ENCODE measurements around the gene MAP6D1. TPM values are rescaled to one million over a fixed set of nuclear protein-coding genes. Genes with fewer than 3 reads are reported as not detected.

The MAP6D1 gene
- total and polyA plus RNA-seq, 3 experiments from 2014 or later: 3.6 to 3.8 (median 3.7) TPM

DNA sequence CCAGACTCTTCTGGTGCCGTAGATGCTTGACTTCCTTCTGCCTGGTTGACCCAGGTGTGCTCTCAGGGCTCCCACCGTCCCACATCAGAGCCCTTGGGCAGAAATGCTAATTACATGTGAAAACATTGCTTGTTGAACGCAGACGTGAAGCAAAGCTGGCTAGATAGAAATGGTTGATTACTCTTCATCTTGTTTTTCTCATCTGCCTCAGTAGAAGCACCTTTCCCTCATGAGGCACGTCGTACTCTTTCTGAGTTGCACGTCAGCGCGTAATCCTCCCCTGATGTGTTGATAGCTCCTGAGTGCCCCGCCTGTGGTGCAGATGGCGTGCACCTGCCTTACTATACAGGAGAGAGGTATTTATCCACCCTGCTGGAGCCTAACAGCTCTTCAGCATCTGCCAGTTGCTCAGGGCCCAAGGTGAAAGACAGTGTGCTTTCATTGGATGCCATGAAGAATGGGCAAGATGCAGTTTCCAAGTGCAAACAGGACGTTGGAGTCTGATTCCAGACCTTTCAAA, 18.1 kb downstream of the MAP6D1 start:
- ChIA-PET CTCF (no interaction called here), POLR2A (no interaction called here)
- peaks cover 5 to 86% (median 36%) of the 10 kb centered on the region in 3 donors for H3K36me3 Mint-ChIP-seq
- H3K4me3 Mint-ChIP-seq: no peak overlapping the region
- no peaks in the 10 kb centered on the region for H3K9me3 Mint-ChIP-seq
- Histone ChIP-seq H3K9me3 (ENCODE audit: low read length) (no peaks in the 10 kb centered on the region), H3K36me3 (ENCODE audit: insufficient read depth, low read length) (peaks cover 35% of the 10 kb centered on the region), H3K4me1 (ENCODE audit: insufficient read depth, low read length) (no peaks in the 10 kb centered on the region), H3K4me3 (ENCODE audit: low read length) (no peak overlapping the region), H3K27me3 (ENCODE audit: insufficient read depth, low read length, poor library complexity, severe bottlenecking) (no peaks in the 10 kb centered on the region), H3K27ac (ENCODE audit: low read depth, low read length) (no peak overlapping the region)
- H3K27me3 Mint-ChIP-seq: peaks cover 0 to 1% of the 10 kb centered on the region in 2 donors
- peak overlapping the region in 2 of 8 donors; percentile 15 to 23 for H3K27ac Mint-ChIP-seq
- DNase-seq: no peak
- H3K4me1 Mint-ChIP-seq: no peaks in the 10 kb centered on the region

DNA sequence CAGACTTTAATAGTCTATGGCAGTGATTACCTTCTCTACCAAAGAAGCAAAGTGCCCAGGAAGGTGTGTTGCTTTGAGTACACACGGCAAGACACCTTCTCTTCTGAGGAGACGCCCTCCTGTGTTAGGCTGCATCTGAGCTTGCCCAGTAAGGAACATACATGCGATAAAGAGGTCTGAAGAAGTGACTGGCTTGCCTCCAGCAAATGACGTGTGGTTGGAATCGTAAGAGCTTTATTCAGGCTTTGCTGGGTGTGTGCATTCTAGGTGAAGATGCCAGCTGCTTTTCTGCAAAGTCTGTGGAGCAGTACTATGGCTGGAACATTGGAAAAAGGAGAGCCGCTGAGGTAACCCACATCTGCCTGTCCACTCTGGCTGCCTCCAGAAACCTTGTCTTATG, 22.4 kb downstream of the MAP6D1 start:
- H3K27ac Mint-ChIP-seq: no peak overlapping the region
- H3K36me3 Mint-ChIP-seq: peaks cover 12 to 89% (median 41%) of the 10 kb centered on the region in 3 donors
- Histone ChIP-seq H3K4me1 (ENCODE audit: insufficient read depth, low read length) (no peaks in the 10 kb centered on the region), H3K27me3 (ENCODE audit: insufficient read depth, low read length, poor library complexity, severe bottlenecking) (no peaks in the 10 kb centered on the region), H3K27ac (ENCODE audit: low read depth, low read length) (no peak overlapping the region), H3K9me3 (ENCODE audit: low read length) (no peaks in the 10 kb centered on the region), H3K4me3 (ENCODE audit: low read length) (no peak overlapping the region), H3K36me3 (ENCODE audit: insufficient read depth, low read length) (peaks cover 64% of the 10 kb centered on the region)
- H3K27me3 Mint-ChIP-seq: no peaks in the 10 kb centered on the region
- ChIA-PET POLR2A (no interaction called here), CTCF (interaction anchor here (1.1 kb wide), 1 partner anchor 14 kb away, joined by 3 read pairs; no protein-coding TSS in a partner anchor)
- H3K4me3 Mint-ChIP-seq: no peak overlapping the region
- no peaks in the 10 kb centered on the region for H3K4me1 Mint-ChIP-seq
- DNase-seq: no peak
- H3K9me3 Mint-ChIP-seq: no peaks in the 10 kb centered on the region

DNA sequence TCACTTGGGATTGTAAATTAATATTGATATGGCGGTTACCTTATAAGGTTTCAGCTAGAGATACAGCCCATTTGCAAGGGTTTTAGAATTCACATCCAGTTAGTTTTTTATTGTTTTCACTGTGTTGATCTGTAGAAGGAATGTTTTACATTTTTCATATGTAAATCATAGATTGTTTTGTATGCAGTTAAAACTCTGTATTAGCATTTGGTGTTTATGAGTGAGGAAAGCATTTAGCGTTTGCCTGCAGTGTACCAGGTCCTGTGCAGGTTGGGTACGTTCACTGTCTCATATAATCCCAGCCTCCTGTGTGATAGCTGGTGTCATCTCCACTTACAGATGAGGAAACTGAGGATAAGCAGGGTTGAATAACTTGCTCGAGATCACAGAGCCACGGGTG, 23.8 kb downstream of the MAP6D1 start:
- no peak for DNase-seq
- POLR2A ChIA-PET: no interaction called here
- H3K36me3 Mint-ChIP-seq: peaks cover 7 to 84% (median 35%) of the 10 kb centered on the region in 3 donors
- CTCF ChIA-PET: no interaction called here
- Histone ChIP-seq H3K27ac (ENCODE audit: low read depth, low read length) (no peak overlapping the region), H3K4me3 (ENCODE audit: low read length) (no peak overlapping the region), H3K9me3 (ENCODE audit: low read length) (no peaks in the 10 kb centered on the region), H3K4me1 (ENCODE audit: insufficient read depth, low read length) (no peaks in the 10 kb centered on the region), H3K27me3 (ENCODE audit: insufficient read depth, low read length, poor library complexity, severe bottlenecking) (no peaks in the 10 kb centered on the region), H3K36me3 (ENCODE audit: insufficient read depth, low read length) (peaks cover 53% of the 10 kb centered on the region)
- no peaks in the 10 kb centered on the region for H3K4me1 Mint-ChIP-seq
- no peak overlapping the region for H3K4me3 Mint-ChIP-seq
- H3K27me3 Mint-ChIP-seq: no peaks in the 10 kb centered on the region
- H3K27ac Mint-ChIP-seq: no peak overlapping the region
- H3K9me3 Mint-ChIP-seq: no peaks in the 10 kb centered on the region

DNA sequence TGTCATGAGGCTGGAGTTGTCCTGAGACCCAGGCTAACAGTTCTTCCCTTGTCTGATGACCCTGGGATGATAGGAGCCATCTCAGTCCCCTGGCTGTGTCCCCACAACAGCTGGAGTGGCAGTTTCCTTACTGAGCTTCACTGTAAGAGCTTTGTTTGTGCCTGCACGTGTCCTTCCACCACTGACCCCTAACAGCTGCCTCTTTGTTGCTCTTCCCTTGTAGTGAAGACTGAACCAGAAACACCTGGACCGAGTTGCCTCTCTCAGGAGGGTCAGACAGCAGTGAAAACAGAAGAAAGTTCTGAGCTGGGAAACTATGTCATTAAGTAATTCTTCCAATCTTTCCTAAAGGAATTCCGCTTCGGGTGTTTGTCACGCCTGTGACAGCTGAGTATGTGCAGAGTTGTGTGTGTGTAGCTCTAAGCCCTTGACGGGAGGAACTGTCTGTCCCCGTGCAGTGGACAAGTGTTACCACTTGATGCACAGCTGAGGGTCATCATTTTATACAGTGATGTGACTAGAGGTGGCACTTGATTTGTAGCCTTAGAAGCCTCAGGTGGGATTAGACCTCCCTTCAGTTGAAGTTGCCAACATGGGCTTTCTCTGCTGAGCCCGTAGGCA, 25.0 kb downstream of the MAP6D1 start:
- ChIA-PET CTCF (interaction anchor here (1.0 kb wide), 1 partner anchor 84 kb away, joined by 3 read pairs; the partner anchor contains the start of gene PARL), POLR2A (no interaction called here)
- Mint-ChIP-seq H3K4me1 (no peaks in the 10 kb centered on the region), H3K27ac (peak overlapping the region in 2 of 8 donors; percentile 1 to 83), H3K9me3 (no peaks in the 10 kb centered on the region), H3K27me3 (no peaks in the 10 kb centered on the region), H3K4me3 (no peak overlapping the region), H3K36me3 (peaks cover 7 to 79% (median 33%) of the 10 kb centered on the region in 3 donors)
- Histone ChIP-seq H3K27ac (ENCODE audit: low read depth, low read length) (no peak overlapping the region), H3K36me3 (ENCODE audit: insufficient read depth, low read length) (peaks cover 44% of the 10 kb centered on the region), H3K4me1 (ENCODE audit: insufficient read depth, low read length) (no peaks in the 10 kb centered on the region), H3K9me3 (ENCODE audit: low read length) (no peaks in the 10 kb centered on the region), H3K27me3 (ENCODE audit: insufficient read depth, low read length, poor library complexity, severe bottlenecking) (no peaks in the 10 kb centered on the region), H3K4me3 (ENCODE audit: low read length) (no peak overlapping the region)
- no peak for DNase-seq

DNA sequence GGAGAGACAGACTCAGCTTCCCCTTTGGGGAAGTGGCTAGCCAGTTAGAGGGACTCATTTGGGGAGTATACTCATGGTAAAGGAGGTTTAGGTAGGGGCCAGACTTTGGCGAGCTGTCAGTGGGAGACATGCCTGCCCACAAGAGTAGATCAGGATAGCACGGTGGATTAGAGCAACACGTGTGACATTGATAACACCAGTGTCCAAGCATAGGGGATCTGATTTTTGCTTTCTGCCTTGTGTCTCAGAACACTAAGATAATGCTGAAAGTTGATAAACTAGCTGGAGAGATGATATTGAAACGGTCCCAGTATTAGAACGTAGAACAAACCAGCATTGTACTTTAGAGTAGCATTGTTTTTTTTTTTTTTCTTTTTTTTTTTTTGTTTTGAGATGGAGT, 25.9 kb downstream of the MAP6D1 start:
- no peaks in the 10 kb centered on the region for H3K9me3 Mint-ChIP-seq
- Histone ChIP-seq H3K27ac (ENCODE audit: low read depth, low read length) (no peak overlapping the region), H3K27me3 (ENCODE audit: insufficient read depth, low read length, poor library complexity, severe bottlenecking) (no peaks in the 10 kb centered on the region), H3K9me3 (ENCODE audit: low read length) (no peaks in the 10 kb centered on the region), H3K36me3 (ENCODE audit: insufficient read depth, low read length) (peaks cover 44% of the 10 kb centered on the region), H3K4me1 (ENCODE audit: insufficient read depth, low read length) (no peaks in the 10 kb centered on the region), H3K4me3 (ENCODE audit: low read length) (no peak overlapping the region)
- no peak for DNase-seq
- CTCF ChIA-PET: interaction anchor here (2.3 kb wide), 1 partner anchor 32 kb away, joined by 4 read pairs; no protein-coding TSS in a partner anchor
- H3K4me1 Mint-ChIP-seq: no peaks in the 10 kb centered on the region
- H3K36me3 Mint-ChIP-seq: peaks cover 7 to 74% (median 33%) of the 10 kb centered on the region in 3 donors
- peak overlapping the region in 3 of 8 donors; percentile 13 to 72 (median 13) for H3K27ac Mint-ChIP-seq
- POLR2A ChIA-PET: no interaction called here
- no peaks in the 10 kb centered on the region for H3K27me3 Mint-ChIP-seq
- no peak overlapping the region for H3K4me3 Mint-ChIP-seq

DNA sequence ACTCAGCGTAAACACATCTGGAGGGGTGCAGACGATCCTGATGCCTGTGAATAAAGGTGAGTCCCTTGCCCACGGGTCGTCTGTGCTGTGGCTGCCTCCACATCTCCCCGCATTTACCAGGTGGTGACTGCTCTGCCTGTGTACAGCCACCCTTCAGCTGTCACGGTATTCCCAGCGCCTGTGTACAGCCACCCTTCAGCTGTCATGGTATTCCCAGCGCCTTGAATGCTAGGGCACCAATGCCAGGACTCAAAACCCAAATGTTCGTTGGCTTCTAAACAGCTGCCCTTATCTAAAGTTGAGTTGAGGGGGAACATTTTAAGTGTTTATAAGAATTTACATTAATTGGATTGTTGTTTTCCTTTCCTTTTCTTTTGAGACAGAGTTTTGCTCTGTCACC, 27.4 kb downstream of the MAP6D1 start:
- H3K9me3 ChIP-seq (ENCODE audit: low read length): no peaks in the 10 kb centered on the region
- ChIA-PET POLR2A (no interaction called here), CTCF (interaction anchor here (2.3 kb wide), 1 partner anchor 31 kb away, joined by 4 read pairs; no protein-coding TSS in a partner anchor)
- H3K4me3 ChIP-seq (ENCODE audit: low read length): no peak overlapping the region
- Mint-ChIP-seq H3K27me3 (no peaks in the 10 kb centered on the region), H3K4me3 (no peak overlapping the region), H3K36me3 (peaks cover 11 to 72% (median 30%) of the 10 kb centered on the region in 3 donors), H3K4me1 (no peaks in the 10 kb centered on the region), H3K9me3 (no peaks in the 10 kb centered on the region), H3K27ac (peak overlapping the region in 1 of 8 donors; percentile 82)
- H3K27ac ChIP-seq (ENCODE audit: low read depth, low read length): no peak overlapping the region
- no peaks in the 10 kb centered on the region for H3K4me1 ChIP-seq (ENCODE audit: insufficient read depth, low read length)
- DNase-seq: no peak
- H3K36me3 ChIP-seq (ENCODE audit: insufficient read depth, low read length): peaks cover 40% of the 10 kb centered on the region
- no peaks in the 10 kb centered on the region for H3K27me3 ChIP-seq (ENCODE audit: insufficient read depth, low read length, poor library complexity, severe bottlenecking)

DNA sequence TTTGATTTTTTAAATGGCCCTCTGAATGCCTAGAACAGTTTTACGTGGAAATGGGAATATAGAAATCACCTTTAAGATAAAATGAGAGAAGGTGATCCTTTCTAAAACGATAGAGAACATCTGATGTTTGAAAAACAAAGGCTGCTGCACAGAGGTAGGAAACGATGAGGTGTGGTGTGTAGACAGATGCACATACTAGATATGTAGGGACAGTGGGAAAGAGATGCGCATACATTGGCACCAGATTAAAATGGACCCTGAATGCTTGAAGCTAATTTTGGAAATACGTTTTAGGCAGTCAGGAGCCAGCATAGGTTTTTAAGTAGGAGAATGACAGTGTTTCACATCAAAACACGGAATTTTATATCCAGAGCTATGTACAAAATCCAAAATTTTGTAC, 29.0 kb downstream of the MAP6D1 start:
- Mint-ChIP-seq H3K27me3 (no peaks in the 10 kb centered on the region), H3K4me1 (no peaks in the 10 kb centered on the region), H3K4me3 (no peak overlapping the region), H3K36me3 (peaks cover 11 to 67% (median 36%) of the 10 kb centered on the region in 3 donors), H3K27ac (peak overlapping the region in 1 of 8 donors; percentile 29), H3K9me3 (no peaks in the 10 kb centered on the region)
- H3K4me1 ChIP-seq (ENCODE audit: insufficient read depth, low read length): no peaks in the 10 kb centered on the region
- H3K9me3 ChIP-seq (ENCODE audit: low read length): no peaks in the 10 kb centered on the region
- H3K27ac ChIP-seq (ENCODE audit: low read depth, low read length): no peak overlapping the region
- H3K27me3 ChIP-seq (ENCODE audit: insufficient read depth, low read length, poor library complexity, severe bottlenecking): no peaks in the 10 kb centered on the region
- CTCF ChIA-PET: no interaction called here
- POLR2A ChIA-PET: no interaction called here
- H3K36me3 ChIP-seq (ENCODE audit: insufficient read depth, low read length): peaks cover 32% of the 10 kb centered on the region
- no peak for DNase-seq
- H3K4me3 ChIP-seq (ENCODE audit: low read length): no peak overlapping the region

DNA sequence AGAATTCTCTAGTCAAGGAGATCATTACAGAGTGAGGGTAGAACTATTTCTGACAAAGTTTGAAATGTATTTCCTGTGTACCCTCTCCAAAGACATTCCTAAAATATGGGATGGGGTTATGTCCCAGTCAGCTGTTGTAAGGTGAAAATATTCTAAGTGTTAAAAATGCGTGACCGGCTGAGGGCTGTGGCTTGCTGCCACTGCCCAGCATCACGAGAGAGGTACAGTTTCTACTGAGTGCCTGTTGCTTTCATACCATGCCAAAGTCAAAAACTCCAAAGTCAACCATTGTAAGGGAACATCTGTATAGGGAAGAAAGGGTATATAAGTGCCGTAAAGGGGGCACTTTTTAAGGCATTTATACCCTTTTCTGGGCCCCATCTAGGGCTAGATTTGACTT, 30.9 kb downstream of the MAP6D1 start:
- Mint-ChIP-seq H3K4me1 (peaks cover 0 to 6% (median 3%) of the 10 kb centered on the region in 3 donors), H3K36me3 (peaks cover 4 to 67% (median 40%) of the 10 kb centered on the region in 3 donors), H3K27ac (no peak overlapping the region), H3K4me3 (no peak overlapping the region), H3K9me3 (no peaks in the 10 kb centered on the region), H3K27me3 (no peaks in the 10 kb centered on the region)
- Histone ChIP-seq H3K27ac (ENCODE audit: low read depth, low read length) (no peak overlapping the region), H3K27me3 (ENCODE audit: insufficient read depth, low read length, poor library complexity, severe bottlenecking) (no peaks in the 10 kb centered on the region), H3K9me3 (ENCODE audit: low read length) (no peaks in the 10 kb centered on the region), H3K36me3 (ENCODE audit: insufficient read depth, low read length) (peaks cover 20% of the 10 kb centered on the region), H3K4me3 (ENCODE audit: low read length) (no peak overlapping the region), H3K4me1 (ENCODE audit: insufficient read depth, low read length) (no peaks in the 10 kb centered on the region)
- CTCF ChIA-PET: interaction anchor here (0.9 kb wide), 1 partner anchor 49 kb away, joined by 3 read pairs; no protein-coding TSS in a partner anchor
- POLR2A ChIA-PET: no interaction called here
- no peak for DNase-seq
